SH-SY5Y (cell line): Measurements from ENCODE around the gene COPG2.

Source experiments
- GATA2 ChIP-seq: IDR thresholded peaks from 2 replicates; pipeline ENCODE4 v1.6.1; 2011; ENCODE audit warnings: mild to moderate bottlenecking, low read depth, low read length
- GATA3 ChIP-seq: IDR thresholded peaks from 2 replicates; pipeline ENCODE4 v1.6.1; 2011; ENCODE audit warnings: low read depth, mild to moderate bottlenecking, low read length, moderate library complexity

GRCh38 chr7:130513447-130513846, 155.1 kb downstream of the COPG2 start:
- TF ChIP-seq GATA3: no peak
- no peak for TF ChIP-seq GATA2
